ENCODE results near the gene PPP2R5C.

DNA sequence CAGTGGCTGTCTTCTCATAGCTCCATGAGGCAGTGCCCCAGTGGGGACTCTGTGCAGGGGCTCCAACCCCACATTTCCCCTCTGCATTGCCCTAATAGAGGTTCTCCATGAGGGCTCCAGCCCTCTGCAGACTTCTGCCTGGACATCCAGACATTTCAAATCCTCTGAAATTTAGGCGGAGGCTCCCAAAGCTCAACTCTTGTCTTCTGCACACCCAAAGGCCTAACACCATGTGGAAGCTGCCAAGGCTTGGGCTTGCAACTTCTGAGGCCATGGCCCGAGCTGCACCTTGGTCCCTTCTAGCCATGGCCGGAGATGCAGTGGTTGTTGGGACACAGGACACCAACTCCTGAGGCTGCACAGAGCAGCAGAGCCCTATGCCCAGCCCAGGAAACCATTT lies 20.5 kb upstream of the PPP2R5C start:
- no peak for TF ChIP-seq POLR2AphosphoS5 (IDR thresholded peaks at IDR 0.05; ENCODE audit: low read depth, low read length)
- TF ChIP-seq PAX5 (IDR thresholded peaks at IDR 0.05; ENCODE audit: insufficient read depth, low read length, severe bottlenecking) = no peak
- TF ChIP-seq POLR2A (IDR thresholded peaks at IDR 0.05; ENCODE audit: low read depth, low read length) = no peak
- TF ChIP-seq TAF1 (IDR thresholded peaks at IDR 0.05; ENCODE audit: low read depth, low read length) = no peak
- no peak for TF ChIP-seq SPI1 (IDR thresholded peaks at IDR 0.05; ENCODE audit: low read depth, low read length)
